H1 (cell line): ENCODE results near the gene ANKS1A. TPM values are rescaled to one million over a fixed set of nuclear protein-coding genes. Genes with fewer than 3 reads are reported as not detected.

ENCODE experiments used
- EP300 ChIP-seq, 2 experiments: IDR thresholded peaks; 1 replicate in 1 of 2; 2 replicates in 1 of 2; pipeline ENCODE4 v1.6.1; 2011 to 2012; ENCODE audit warnings: low read depth in 2 of 2, low read length in 2 of 2, mild to moderate bottlenecking in 2 of 2, borderline replicate concordance in 1 of 2, inconsistent platforms in 1 of 2, moderate library complexity in 1 of 2
- SP4 ChIP-seq: IDR thresholded peaks from 2 replicates; pipeline ENCODE4 v1.6.1; 2012; ENCODE audit warnings: low read length, inconsistent platforms
- polyA plus RNA-seq, 7 experiments: library from polyadenylated mRNA; depleted of rRNA in 3 of 7; stranded (reverse) in 5 of 7; unstranded in 2 of 7; fragments of >200 nt in 5 of 7; fragments of 200-250 nt in 2 of 7; gene quantifications; 1 replicate in 5 of 7; 2 replicates in 1 of 7; 4 replicates in 1 of 7; pipeline versions ENCODE4 v1.2.1 to v1.2.3, GENCODE V29; 2011 to 2013; ENCODE audit warnings: missing spikeins in 2 of 7, mixed read lengths in 2 of 7
- total RNA-seq: library from RNA; stranded (reverse); fragmentation: NEBNext Ultra II Directional; extraction: Animal tissue kit (Norgen Biotek cat#: 25700); gene quantifications from 2 replicates; pipeline ENCODE4 v1.2.1, GENCODE V29; 2021

Gene ANKS1A
- total and polyA plus RNA-seq, 2 of the 8 experiments (the other 6 are each of a cell fraction or from before 2014, with no cell fraction given): 9.8 to 30.9 TPM

DNA sequence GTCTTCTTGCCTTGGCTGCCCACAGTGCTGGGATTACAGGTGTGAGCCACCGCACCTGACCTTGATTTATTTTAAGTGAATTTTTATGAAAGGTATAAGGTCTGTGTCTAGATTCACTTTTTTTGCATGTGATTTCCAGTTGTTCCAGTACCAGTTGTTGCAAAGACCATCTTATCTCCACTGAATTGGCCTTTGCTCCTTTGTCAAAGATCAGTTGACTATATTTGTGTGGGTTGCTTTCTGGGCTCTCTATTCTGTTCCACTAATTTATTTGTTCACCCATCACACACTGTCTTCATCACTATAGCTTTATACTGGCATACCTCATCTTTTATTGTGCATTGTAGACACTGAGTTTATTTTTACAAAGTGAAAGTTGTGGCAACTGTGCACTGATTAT, 56.3 kb downstream of the ANKS1A start (continued):
- TF ChIP-seq SP4 (no peak), EP300 (IDR thresholded peaks at IDR 0.05; ENCODE audit: borderline replicate concordance in 1 of 2, low read depth in 2 of 2, low read length in 2 of 2) (no peak)
